ENCODE measurements around the gene PDXDC1. TPM values are rescaled to one million over a fixed set of nuclear protein-coding genes. Genes with fewer than 3 reads are reported as not detected.

Gene PDXDC1
- total and polyA plus RNA-seq, 8 donors: 51.5 to 82.8 (median 72.8) TPM

Small RNAs within 50 kb of the gene (microRNA-seq; reads per million reads assigned to microRNA genes)
- gene MIR1972-1 (0 reads per million in 2 donors), gene MIR3180-4 (0 reads per million in 2 donors), gene MIR6511A1 (0 reads per million in 2 donors), gene MIR6511B2 (0 reads per million in 2 donors), gene MIR6770-1 (0 reads per million in 2 donors)

Other genes with a start within 250 kb of the PDXDC1 start
- gene NPIPA2, start 232.5 kb upstream of the PDXDC1 start, total RNA-seq: 1 to 10 TPM in 4 of 6 donors, under 1 TPM in 2; 0.50 to 2.6 (median 1.8) TPM
- gene NPIPA2, start 232.5 kb upstream of the PDXDC1 start, polyA plus RNA-seq: 1 to 10 TPM; 4.4 to 6.1 TPM
- gene NOMO1, start 141.3 kb upstream of the PDXDC1 start, total RNA-seq: 100 to 1,000 TPM; 105 to 166 (median 131) TPM
- 10 to 100 TPM; 33.8 to 57.3 TPM for gene NOMO1, start 141.3 kb upstream of the PDXDC1 start, polyA plus RNA-seq
- 10 to 100 TPM; 22.8 to 65.1 (median 35.1) TPM for gene NPIPA1, start 37.6 kb upstream of the PDXDC1 start, total RNA-seq
- gene NPIPA1, start 37.6 kb upstream of the PDXDC1 start, polyA plus RNA-seq: 100 to 1,000 TPM in 1 of 2 donors, 10 to 100 TPM in 1; 97.0 to 126 TPM
- 10 to 100 TPM in 3 of 6 donors, 1 to 10 TPM in 3; 5.7 to 17.4 (median 10.5) TPM for gene NTAN1, start 81.0 kb downstream of the PDXDC1 start, total RNA-seq
- 10 to 100 TPM; 17.6 to 21.3 TPM for gene NTAN1, start 81.0 kb downstream of the PDXDC1 start, polyA plus RNA-seq
- 10 to 100 TPM in 4 of 6 donors, 1 to 10 TPM in 2; 7.1 to 12.1 (median 10.6) TPM for gene RRN3, start 119.2 kb downstream of the PDXDC1 start, total RNA-seq
- 10 to 100 TPM in 1 of 2 donors, 1 to 10 TPM in 1; 6.2 to 12.7 TPM for gene RRN3, start 119.2 kb downstream of the PDXDC1 start, polyA plus RNA-seq